ENCODE data around the gene AMH.

The AMH gene

GRCh38 chr19:2235381-2236063 lies 13.6 kb upstream of the AMH start:
- TF ChIP-seq CTCF (IDR thresholded peaks at IDR 0.05; ENCODE audit: control insufficient read depth, insufficient read depth, low read depth, low read length, missing control alignments), result no peak
- peak overlapping the region; percentile 78 for H3K4me3 ChIP-seq (ENCODE audit: control insufficient read depth, low read depth, low read length)
- no peak for DNase-seq (ENCODE audit: low read depth)

- DNase-seq (ENCODE audit: low read depth), result no peak
- no peak for TF ChIP-seq CTCF (IDR thresholded peaks at IDR 0.05; ENCODE audit: control insufficient read depth, insufficient read depth, low read depth, low read length, missing control alignments)
- H3K4me3 ChIP-seq (ENCODE audit: control insufficient read depth, low read depth, low read length), result peak overlapping the region; percentile 78
These were observed 13.1 kb upstream of the AMH start for GRCh38 chr19:2236064-2236313.

GRCh38 chr19:2236314-2237050 lies 12.6 kb upstream of the AMH start, which contains the start of the genes PLEKHJ1 and SF3A2:
TSS of gene PLEKHJ1 (minus strand) at chr19:2236329. CDS start at chr19:2236248, 81 bp downstream.
TSS of gene SF3A2 (plus strand) at chr19:2236824. CDS start at chr19:2243419, 6,595 bp downstream.
- peak; percentile 84 for TF ChIP-seq CTCF (IDR thresholded peaks at IDR 0.05; ENCODE audit: control insufficient read depth, insufficient read depth, low read depth, low read length, missing control alignments)
- peak; percentile 86 for DNase-seq (ENCODE audit: low read depth)
- H3K4me3 ChIP-seq (ENCODE audit: control insufficient read depth, low read depth, low read length), result peak within 1 kb of the TSS; percentile 78

GRCh38 chr19:2237051-2237868 lies 11.9 kb upstream of the AMH start:
- H3K4me3 ChIP-seq (ENCODE audit: control insufficient read depth, low read depth, low read length), result peak overlapping the region; percentile 78
- TF ChIP-seq CTCF (IDR thresholded peaks at IDR 0.05; ENCODE audit: control insufficient read depth, insufficient read depth, low read depth, low read length, missing control alignments), result no peak
- DNase-seq (ENCODE audit: low read depth), result no peak

GRCh38 chr19:2237869-2238153 lies 11.3 kb upstream of the AMH start:
- TF ChIP-seq CTCF (IDR thresholded peaks at IDR 0.05; ENCODE audit: control insufficient read depth, insufficient read depth, low read depth, low read length, missing control alignments), result no peak
- no peak for DNase-seq (ENCODE audit: low read depth)
- H3K4me3 ChIP-seq (ENCODE audit: control insufficient read depth, low read depth, low read length), result peak overlapping the region; percentile 78

- H3K4me3 ChIP-seq (ENCODE audit: control insufficient read depth, low read depth, low read length), result no peak overlapping the region; the same call in 1 of the 2 replicates
- no peak for TF ChIP-seq CTCF (IDR thresholded peaks at IDR 0.05; ENCODE audit: control insufficient read depth, insufficient read depth, low read depth, low read length, missing control alignments)
- no peak for DNase-seq (ENCODE audit: low read depth)
These were observed 9.9 kb upstream of the AMH start for GRCh38 chr19:2239173-2239572.
